Lower lobe of right lung (tissue), 2 donors: ENCODE results near the gene OSBPL5. TPM values are rescaled to one million over a fixed set of nuclear protein-coding genes. Genes with fewer than 3 reads are reported as not detected.

Experiments
- ATAC-seq, 2 donors: fragments of 200-7000 bp; cut with Tn5 transposase; one replicate each; pipeline ENCODE4 v1.9.1; 2020 to 2022; ENCODE audit warnings: mild to moderate bottlenecking in 2 of 2, moderate library complexity in 2 of 2
- DNase-seq: peaks from one replicate; pipeline ENCODE4 v3.0.0-alpha.2; 2020
- H3K27ac ChIP-seq: fragments of 200-600 bp; one replicate; pipeline ENCODE4 v1.8.0; 2022
- H3K27me3 ChIP-seq: fragments of 200-600 bp; one replicate; pipeline ENCODE4 v1.8.0; 2022; ENCODE audit warnings: low read depth
- H3K36me3 ChIP-seq: fragments of 200-600 bp; one replicate; pipeline ENCODE4 v1.8.0; 2022; ENCODE audit warnings: mild to moderate bottlenecking
- H3K4me1 ChIP-seq: fragments of 200-600 bp; one replicate; pipeline ENCODE4 v1.8.0; 2022
- H3K4me3 ChIP-seq: fragments of 200-600 bp; one replicate; pipeline ENCODE4 v1.8.0; 2022; ENCODE audit warnings: mild to moderate bottlenecking
- H3K9me3 ChIP-seq: fragments of 200-600 bp; one replicate; pipeline ENCODE4 v1.8.0; 2022
- CTCF ChIP-seq: fragments of 200-600 bp; IDR thresholded peaks from one replicate; pipeline ENCODE4 v1.8.0; 2022; ENCODE audit warnings: antibody characterized with exemption, mild to moderate bottlenecking
- intact Hi-C: fragments of 100-400 bp; cut with DNase I; formaldehyde crosslinking; loops from one replicate; pipeline ENCODE4 v1.11.0; 2022
- total RNA-seq: library from RNA; stranded (reverse); fragmentation: NEBNext Ultra II Directional; extraction: Animal tissue kit (Norgen Biotek cat#: 25700); gene quantifications from one replicate; pipeline ENCODE4 v1.2.1, GENCODE V29; 2021
- donor health status: DM: no; HTN: yes; CAD: no; lungs with severe emphysema.

OSBPL5 gene
- total RNA-seq, 1 donor from 2014 or later, result 46.2 TPM

GRCh38 chr11:3042496-3043314 is 122.4 kb downstream of the OSBPL5 start:
- no peak for TF ChIP-seq CTCF
- H3K27ac ChIP-seq, result peak overlapping the region; percentile 18

GRCh38 chr11:3041699-3042441 is 123.2 kb downstream of the OSBPL5 start:
- H3K4me1 ChIP-seq, result peaks cover 31% of the 10 kb centered on the region
- H3K27ac ChIP-seq, result no peak overlapping the region
- DNase-seq (no peak), ATAC-seq (no peak)
- no peaks in the 10 kb centered on the region for H3K27me3 ChIP-seq
- intact Hi-C loops, result no loop called here
- no peaks in the 10 kb centered on the region for H3K9me3 ChIP-seq
- peaks cover 76% of the 10 kb centered on the region for H3K36me3 ChIP-seq
- no peak overlapping the region for H3K4me3 ChIP-seq
- no peak for TF ChIP-seq CTCF

More at GRCh38 chr11:3042496-3043314, 122.4 kb downstream of the OSBPL5 start:
- ATAC-seq, result peak; percentile 32 to 41
- H3K4me1 ChIP-seq, result peaks cover 25% of the 10 kb centered on the region
- peaks cover 72% of the 10 kb centered on the region for H3K36me3 ChIP-seq
- no peaks in the 10 kb centered on the region for H3K9me3 ChIP-seq
- no peak for DNase-seq
- no peak overlapping the region for H3K4me3 ChIP-seq
- intact Hi-C loops, result no loop called here
- H3K27me3 ChIP-seq, result no peaks in the 10 kb centered on the region

GRCh38 chr11:3040881-3041280 is 124.2 kb downstream of the OSBPL5 start:
- ATAC-seq (no peak), DNase-seq (no peak)
- no peak for TF ChIP-seq CTCF
- H3K27ac ChIP-seq, result no peak overlapping the region
- no peaks in the 10 kb centered on the region for H3K9me3 ChIP-seq
- intact Hi-C loops, result no loop called here
- no peaks in the 10 kb centered on the region for H3K27me3 ChIP-seq
- H3K36me3 ChIP-seq, result peaks cover 77% of the 10 kb centered on the region
- peaks cover 35% of the 10 kb centered on the region for H3K4me1 ChIP-seq
- no peak overlapping the region for H3K4me3 ChIP-seq

- no peaks in the 10 kb centered on the region for H3K27me3 ChIP-seq
- H3K4me1 ChIP-seq, result peaks cover 17% of the 10 kb centered on the region
- DNase-seq (no peak), ATAC-seq (no peak)
- intact Hi-C loops, result loop anchor here (10.0 kb wide), 1 partner anchor 57 kb away; no protein-coding TSS in a partner anchor
- no peak overlapping the region for H3K27ac ChIP-seq
- H3K36me3 ChIP-seq, result peaks cover 88% of the 10 kb centered on the region
- no peak overlapping the region for H3K4me3 ChIP-seq
- TF ChIP-seq CTCF, result no peak
- no peaks in the 10 kb centered on the region for H3K9me3 ChIP-seq
Observed at GRCh38 chr11:3037945-3038271, 127.2 kb downstream of the OSBPL5 start.

Other genes starting within 250 kb of the OSBPL5 start
- gene PHLDA2, start 235.9 kb downstream of the OSBPL5 start, total RNA-seq, result 7.2 TPM
- 96.8 TPM for gene NAP1L4, start 173.0 kb downstream of the OSBPL5 start, total RNA-seq
- 40.2 TPM for gene CARS1, start 107.9 kb downstream of the OSBPL5 start, total RNA-seq
- gene MRGPRG, start 53.5 kb upstream of the OSBPL5 start, total RNA-seq, result not detected
- not detected for gene MRGPRE, start 67.1 kb upstream of the OSBPL5 start, total RNA-seq
- 16.4 TPM for gene ZNF195, start 213.8 kb upstream of the OSBPL5 start, total RNA-seq